T-helper 1 cell treated with Interleukin-12 subunit alpha and Interleukin-12 subunit beta and Interleukin-4 antibody, amounts not matched to agents 30 μg/mL and 1 μg/mL, for 36 hours (primary cell): Measurements from ENCODE around the gene GHRH.

Experiments
- H3K27ac Mint-ChIP-seq: one replicate; pipeline ENCODE4 v1.8.0; 2021; ENCODE audit warnings: mild to moderate bottlenecking, mixed read lengths
- H3K27me3 Mint-ChIP-seq: one replicate; pipeline ENCODE4 v1.8.0; 2021; ENCODE audit warnings: low read depth, mixed read lengths
- H3K36me3 Mint-ChIP-seq: one replicate; pipeline ENCODE4 v1.8.0; 2021; ENCODE audit warnings: low read depth, mixed read lengths
- H3K4me1 Mint-ChIP-seq: one replicate; pipeline ENCODE4 v1.8.0; 2021; ENCODE audit warnings: low read depth, mixed read lengths
- H3K4me3 Mint-ChIP-seq: one replicate; pipeline ENCODE4 v1.8.0; 2021; ENCODE audit warnings: mild to moderate bottlenecking, moderate library complexity, mixed read lengths
- H3K9me3 Mint-ChIP-seq: one replicate; pipeline ENCODE4 v1.8.0; 2021; ENCODE audit warnings: mixed read lengths

GHRH gene, protein sequence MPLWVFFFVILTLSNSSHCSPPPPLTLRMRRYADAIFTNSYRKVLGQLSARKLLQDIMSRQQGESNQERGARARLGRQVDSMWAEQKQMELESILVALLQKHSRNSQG

DNA sequence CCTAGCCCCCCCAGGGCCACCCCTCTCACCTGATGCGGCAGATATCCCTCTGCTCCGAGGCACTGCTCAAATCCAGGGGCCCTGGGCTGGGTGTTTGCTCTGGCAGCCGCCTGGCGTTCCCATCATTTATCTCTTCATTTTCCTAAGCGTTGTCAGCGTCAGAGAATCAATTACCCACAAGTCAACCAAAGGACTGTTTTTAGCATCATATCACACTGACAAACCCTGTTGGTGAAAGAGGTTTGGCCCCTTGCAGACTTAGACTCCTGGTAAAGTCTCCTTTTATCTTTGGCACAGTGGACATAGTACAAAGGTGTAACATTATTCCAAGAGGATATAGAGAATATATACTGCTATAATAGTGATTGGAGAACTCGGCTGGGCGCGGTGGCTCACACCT, at the start of gene GHRH:
Gene GHRH (minus strand): TSS at position 101 of the 400 bp plus-strand sequence. CDS start 4,925 bp downstream, outside the sequence.
- H3K4me1 Mint-ChIP-seq: no peaks in the 10 kb centered on the region
- no peak within 1 kb of the TSS for H3K4me3 Mint-ChIP-seq
- no peaks in the 10 kb centered on the region for H3K9me3 Mint-ChIP-seq
- H3K36me3 Mint-ChIP-seq: no peaks in the 10 kb centered on the region
- no peak within 1 kb of the TSS for H3K27ac Mint-ChIP-seq
- H3K27me3 Mint-ChIP-seq: no peaks in the 10 kb centered on the region

DNA sequence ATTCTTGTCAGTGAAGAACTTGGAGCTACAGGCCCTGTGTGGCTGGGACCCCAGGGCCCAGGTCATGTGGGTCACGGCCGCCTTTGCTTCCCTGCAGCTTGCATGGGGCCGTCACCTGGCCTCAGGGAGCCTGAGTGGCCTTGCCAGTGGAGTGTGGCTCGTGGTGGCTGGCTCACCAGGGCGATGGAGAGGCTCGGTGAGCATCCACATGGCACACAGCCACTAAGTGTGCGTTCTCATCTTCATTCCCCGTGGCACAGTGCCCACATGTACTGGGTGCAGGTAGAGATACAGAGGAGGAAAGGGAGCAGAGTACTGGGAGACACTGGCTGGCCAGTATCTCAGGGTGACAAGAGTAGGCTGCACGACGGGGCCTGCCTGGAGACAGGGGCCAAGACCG, 49.3 kb upstream of the GHRH start:
- Mint-ChIP-seq H3K4me3 (no peak overlapping the region), H3K4me1 (peaks cover 23% of the 10 kb centered on the region), H3K27ac (no peak overlapping the region), H3K9me3 (no peaks in the 10 kb centered on the region), H3K27me3 (no peaks in the 10 kb centered on the region), H3K36me3 (peaks cover 10% of the 10 kb centered on the region)

DNA sequence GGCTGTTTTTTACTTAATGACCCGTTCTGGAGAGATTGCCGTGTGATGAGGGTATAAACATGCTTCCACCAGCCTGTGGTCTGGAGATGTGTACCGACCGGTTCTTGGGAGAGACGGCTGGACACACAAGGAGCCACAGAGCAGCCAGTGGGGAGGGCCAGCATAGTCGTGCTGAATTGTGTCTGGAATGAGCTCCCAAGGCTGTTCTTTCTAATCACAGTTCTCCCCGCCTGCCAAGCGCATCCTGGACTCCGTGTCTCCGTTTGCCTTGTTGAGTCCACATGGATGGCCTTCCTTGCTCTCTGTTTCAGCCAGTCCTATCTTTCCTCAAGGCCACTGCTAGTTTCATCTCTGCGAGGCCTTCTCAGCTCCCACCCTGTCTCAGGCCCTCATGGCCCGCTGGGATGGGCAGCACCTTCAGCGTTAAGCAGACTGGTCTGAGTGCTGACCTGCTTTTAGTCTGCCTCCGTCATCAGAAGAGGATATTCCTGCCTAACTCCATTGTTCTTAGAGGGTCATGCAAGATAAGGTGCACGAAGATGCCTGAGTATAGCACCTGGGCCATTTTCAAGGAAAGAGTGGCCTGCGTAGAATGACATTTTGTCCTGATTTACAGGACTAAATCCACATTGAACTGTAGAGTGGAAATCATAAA, 48.4 kb upstream of the GHRH start:
- Mint-ChIP-seq H3K4me1 (peaks cover 16% of the 10 kb centered on the region), H3K27me3 (no peaks in the 10 kb centered on the region), H3K9me3 (no peaks in the 10 kb centered on the region), H3K27ac (no peak overlapping the region), H3K4me3 (no peak overlapping the region), H3K36me3 (peaks cover 10% of the 10 kb centered on the region)

DNA sequence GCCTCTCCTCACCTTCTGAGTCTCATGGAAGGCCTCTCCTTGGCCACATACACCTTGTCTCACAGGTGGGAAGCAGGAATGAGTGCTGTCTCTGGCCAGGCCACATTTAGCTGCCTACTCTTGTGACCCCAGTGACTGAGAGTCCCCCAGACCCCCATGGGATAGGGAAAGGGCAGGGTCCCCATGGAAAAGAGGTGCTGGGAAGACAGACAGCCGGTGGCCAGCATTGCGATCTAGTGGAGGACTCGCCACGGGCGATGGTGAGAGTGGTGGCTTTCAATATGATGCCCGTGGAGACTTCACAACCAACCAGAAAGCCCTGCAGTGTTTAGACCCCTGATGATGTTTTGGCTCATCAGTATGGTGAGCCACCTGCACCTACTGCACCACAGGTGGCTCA, 47.7 kb upstream of the GHRH start:
- peaks cover 16% of the 10 kb centered on the region for H3K4me1 Mint-ChIP-seq
- H3K27me3 Mint-ChIP-seq: no peaks in the 10 kb centered on the region
- no peak overlapping the region for H3K4me3 Mint-ChIP-seq
- peak overlapping the region; percentile 52 for H3K27ac Mint-ChIP-seq
- H3K36me3 Mint-ChIP-seq: peaks cover 9% of the 10 kb centered on the region
- H3K9me3 Mint-ChIP-seq: no peaks in the 10 kb centered on the region

DNA sequence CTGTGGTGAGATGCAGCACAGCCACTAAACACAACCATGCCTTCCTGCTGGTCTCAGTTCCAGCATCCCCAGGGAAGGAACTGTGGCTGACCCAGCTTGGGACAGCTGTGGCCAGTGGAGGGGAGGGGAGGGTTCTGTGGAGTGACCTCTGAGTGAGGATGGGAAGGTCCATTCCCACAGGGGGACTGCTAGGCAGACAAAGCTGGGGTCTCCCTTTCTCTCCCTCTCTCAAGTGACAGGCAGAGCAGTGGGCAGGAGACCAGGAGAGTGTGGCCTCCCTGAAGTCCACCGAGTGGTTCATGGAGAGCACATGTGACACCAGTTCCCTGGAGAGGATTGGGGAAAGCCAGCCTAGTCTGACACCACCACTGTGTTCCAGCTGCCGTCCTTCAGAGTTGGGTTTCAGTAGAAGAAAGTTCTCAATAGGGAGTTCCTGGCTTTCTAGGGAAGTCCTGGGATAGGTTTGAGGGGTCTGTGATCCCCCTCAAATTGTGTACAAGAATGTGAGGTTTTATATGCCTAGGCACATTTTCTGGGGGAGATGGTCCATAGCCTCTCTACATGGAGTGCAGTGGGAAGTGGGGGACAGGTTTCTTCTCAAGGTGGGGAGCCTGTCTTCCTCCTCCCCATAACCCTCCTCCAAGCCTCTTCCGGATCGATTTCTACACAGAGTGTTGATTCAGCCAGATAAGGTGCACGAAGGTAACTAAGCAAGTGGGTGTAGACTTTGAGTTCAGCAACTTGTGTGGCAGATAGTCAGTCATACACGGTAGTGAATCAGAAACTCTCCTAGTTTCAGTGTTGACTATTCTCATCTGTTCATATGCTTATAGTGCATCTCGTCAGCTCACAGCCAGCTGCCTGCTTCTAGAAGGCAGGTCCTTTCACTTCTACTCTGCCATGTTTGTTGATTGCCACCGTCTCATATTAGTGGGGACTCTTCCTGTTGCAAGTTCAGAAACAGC, 46.8 kb upstream of the GHRH start:
- Mint-ChIP-seq H3K27ac (peak overlapping the region; percentile 52), H3K27me3 (no peaks in the 10 kb centered on the region), H3K36me3 (peaks cover 9% of the 10 kb centered on the region), H3K9me3 (no peaks in the 10 kb centered on the region), H3K4me1 (peaks cover 10% of the 10 kb centered on the region), H3K4me3 (no peak overlapping the region)

DNA sequence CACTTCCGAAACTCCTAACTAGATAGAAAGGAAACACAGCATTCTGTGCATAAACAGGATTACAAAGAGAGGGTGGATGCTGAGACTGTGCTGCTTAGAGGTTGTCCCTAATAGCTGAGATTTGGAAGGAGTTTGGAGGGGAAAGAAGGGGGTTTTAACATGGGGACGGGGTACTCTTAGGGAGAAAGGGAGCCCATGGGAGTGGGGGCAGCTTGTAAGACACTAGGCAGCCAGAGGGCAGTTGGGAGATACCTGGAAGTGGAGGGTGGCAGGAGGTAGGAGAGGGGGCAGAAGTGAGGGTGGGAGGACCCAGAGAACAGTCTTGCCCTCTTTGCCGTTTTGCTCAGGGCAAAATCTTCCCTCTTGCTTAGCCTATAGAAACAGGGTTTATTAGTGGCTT, 44.2 kb upstream of the GHRH start:
- H3K27me3 Mint-ChIP-seq: no peaks in the 10 kb centered on the region
- no peak overlapping the region for H3K27ac Mint-ChIP-seq
- no peak overlapping the region for H3K4me3 Mint-ChIP-seq
- H3K4me1 Mint-ChIP-seq: peaks cover 7% of the 10 kb centered on the region
- no peaks in the 10 kb centered on the region for H3K9me3 Mint-ChIP-seq
- H3K36me3 Mint-ChIP-seq: peaks cover 20% of the 10 kb centered on the region

DNA sequence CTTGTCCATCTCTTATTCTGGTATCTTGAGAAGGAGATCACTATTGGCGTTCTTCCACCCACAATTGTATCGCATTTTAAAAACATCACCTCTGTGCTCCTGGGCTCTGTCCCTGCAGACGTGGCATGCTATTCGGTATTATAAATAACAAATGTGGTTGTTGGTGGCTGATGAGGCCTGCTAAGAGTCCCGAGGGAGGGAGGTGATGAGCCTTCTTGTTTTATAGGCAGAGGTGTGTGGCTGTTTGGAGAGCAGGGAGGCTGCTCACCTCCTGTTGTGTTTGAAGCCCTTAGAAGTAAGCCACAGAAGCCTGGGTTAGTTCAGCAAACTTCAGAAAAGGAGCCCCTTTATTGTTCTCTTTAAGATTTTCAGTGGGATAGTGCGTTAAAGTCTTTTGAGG, 43.5 kb upstream of the GHRH start:
- Mint-ChIP-seq H3K27ac (no peak overlapping the region), H3K9me3 (no peaks in the 10 kb centered on the region), H3K4me3 (no peak overlapping the region), H3K36me3 (peaks cover 26% of the 10 kb centered on the region), H3K27me3 (no peaks in the 10 kb centered on the region), H3K4me1 (peaks cover 7% of the 10 kb centered on the region)

DNA sequence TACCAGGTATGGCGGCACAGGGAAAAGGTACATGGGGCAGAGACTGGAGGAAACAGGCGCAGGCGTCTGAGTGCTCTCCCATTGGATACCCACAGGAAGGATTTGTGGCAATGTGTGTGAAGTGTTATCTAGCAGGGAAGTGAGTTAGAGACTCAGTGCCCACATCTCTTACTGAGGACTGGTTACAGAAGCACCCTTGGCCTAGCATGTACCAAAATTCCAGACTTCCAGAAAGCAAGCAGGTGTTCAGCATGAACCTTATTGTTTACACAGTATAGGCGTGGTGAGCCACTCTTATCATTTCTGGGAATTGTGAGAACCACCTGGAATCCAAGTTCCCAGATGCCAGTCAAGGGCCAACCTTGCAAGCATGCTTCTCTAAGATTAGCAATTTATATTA, 42.0 kb upstream of the GHRH start:
- no peaks in the 10 kb centered on the region for H3K9me3 Mint-ChIP-seq
- no peak overlapping the region for H3K4me3 Mint-ChIP-seq
- no peaks in the 10 kb centered on the region for H3K27me3 Mint-ChIP-seq
- no peak overlapping the region for H3K27ac Mint-ChIP-seq
- H3K36me3 Mint-ChIP-seq: peaks cover 30% of the 10 kb centered on the region
- H3K4me1 Mint-ChIP-seq: peaks cover 9% of the 10 kb centered on the region

DNA sequence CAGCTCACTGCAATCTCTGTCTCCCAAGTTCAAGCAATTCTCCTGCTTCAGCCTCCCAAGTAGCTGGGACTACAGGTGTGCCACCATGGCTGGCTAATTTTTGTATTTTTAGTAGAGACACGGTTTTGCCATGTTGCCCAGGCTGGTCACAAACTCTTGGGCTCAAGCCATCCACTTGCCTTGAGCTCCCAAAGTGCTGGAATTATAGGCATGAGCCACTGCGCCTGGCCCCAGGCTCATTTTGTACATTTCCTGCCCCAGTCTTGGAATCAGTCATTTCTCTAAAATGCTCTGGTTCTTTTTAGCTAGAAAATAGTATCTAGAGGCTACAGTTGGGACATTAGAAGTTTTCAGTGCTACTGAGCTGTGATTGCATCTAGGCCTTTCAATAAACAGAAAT, 41.4 kb upstream of the GHRH start:
- Mint-ChIP-seq H3K9me3 (no peaks in the 10 kb centered on the region), H3K36me3 (peaks cover 34% of the 10 kb centered on the region), H3K4me1 (peaks cover 11% of the 10 kb centered on the region), H3K27ac (no peak overlapping the region), H3K4me3 (no peak overlapping the region), H3K27me3 (no peaks in the 10 kb centered on the region)

DNA sequence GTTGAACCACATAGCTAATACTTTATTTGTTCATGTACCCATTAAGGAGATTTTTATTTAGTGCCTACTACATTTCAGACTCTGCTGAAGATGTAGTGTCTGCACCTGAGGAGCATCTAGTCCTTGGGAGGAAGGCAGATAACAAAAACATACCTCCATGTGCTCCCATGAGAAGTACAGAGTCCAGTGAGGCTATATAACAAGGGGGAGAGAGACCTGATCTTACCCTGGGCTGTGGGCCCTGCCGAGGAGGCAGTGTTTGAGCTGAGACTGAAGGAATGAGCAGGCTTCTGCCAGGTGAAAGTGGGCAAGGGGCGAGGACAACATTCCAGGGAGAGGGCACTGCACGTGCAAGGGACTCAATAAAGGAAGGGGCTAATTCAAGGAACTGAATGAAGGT, 39.9 kb upstream of the GHRH start:
- no peaks in the 10 kb centered on the region for H3K27me3 Mint-ChIP-seq
- H3K27ac Mint-ChIP-seq: peak overlapping the region; percentile 29
- no peak overlapping the region for H3K4me3 Mint-ChIP-seq
- peaks cover 17% of the 10 kb centered on the region for H3K4me1 Mint-ChIP-seq
- H3K36me3 Mint-ChIP-seq: peaks cover 36% of the 10 kb centered on the region
- no peaks in the 10 kb centered on the region for H3K9me3 Mint-ChIP-seq

DNA sequence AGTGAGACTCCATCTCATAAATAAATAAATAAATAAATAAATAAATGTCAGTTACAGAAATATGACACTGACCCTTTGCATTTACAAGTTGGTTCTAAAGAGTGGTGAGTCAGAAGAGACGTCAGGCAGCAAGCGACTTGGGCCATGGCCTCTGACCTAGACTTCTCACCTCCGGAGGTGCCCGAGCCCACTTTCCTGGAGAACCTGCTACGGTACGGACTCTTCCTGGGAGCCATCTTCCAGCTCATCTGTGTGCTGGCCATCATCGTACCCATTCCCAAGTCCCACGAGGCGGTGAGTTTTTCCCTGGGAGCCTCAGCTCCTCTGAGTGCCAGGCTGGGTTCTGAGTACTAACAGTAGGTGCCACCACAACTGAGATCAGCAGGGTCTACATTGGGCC, 39.5 kb upstream of the GHRH start:
- Mint-ChIP-seq H3K27ac (no peak overlapping the region), H3K36me3 (peaks cover 35% of the 10 kb centered on the region)

DNA sequence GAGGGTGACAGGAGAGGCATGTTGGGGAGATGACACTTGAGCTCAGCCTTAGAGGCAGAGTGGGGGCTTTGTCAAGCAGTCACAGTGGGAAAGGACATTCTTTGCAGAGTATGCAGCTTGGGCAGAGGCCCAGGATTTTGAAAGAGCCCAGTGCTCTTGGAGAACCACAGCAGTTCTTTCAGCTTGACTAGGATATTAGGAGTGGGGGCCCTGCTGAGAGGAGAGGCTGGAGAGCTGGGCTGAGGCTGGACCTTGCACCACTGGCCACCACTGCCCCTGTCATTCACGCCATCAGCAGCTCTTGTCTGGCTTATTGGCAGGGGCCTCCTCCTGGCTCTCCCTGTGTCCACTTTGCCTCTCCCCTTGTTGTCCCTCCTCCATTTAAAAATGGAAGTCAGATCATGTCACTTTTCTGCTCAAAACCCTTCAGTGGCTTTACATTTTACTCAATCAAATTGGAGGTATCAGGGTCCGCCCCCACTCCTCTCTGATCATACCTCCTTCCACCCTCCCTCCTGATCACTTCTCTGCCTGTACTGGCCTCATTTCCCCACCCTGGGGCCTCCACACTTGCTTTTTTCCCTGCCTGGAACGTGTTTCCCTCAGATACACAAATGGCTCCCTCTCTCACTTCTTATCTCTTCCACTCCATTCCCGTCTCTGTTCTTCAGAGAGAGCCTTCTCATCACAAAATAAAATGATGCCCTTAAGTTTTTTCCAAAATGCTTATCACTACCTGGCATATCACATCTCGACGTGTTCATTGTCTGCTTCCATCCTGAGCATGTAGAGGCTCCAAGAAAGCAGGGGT, 38.3 kb upstream of the GHRH start:
- no peak overlapping the region for H3K27ac Mint-ChIP-seq
- no peak overlapping the region for H3K4me3 Mint-ChIP-seq
- no peaks in the 10 kb centered on the region for H3K27me3 Mint-ChIP-seq
- peaks cover 24% of the 10 kb centered on the region for H3K4me1 Mint-ChIP-seq
- H3K9me3 Mint-ChIP-seq: no peaks in the 10 kb centered on the region
- peaks cover 35% of the 10 kb centered on the region for H3K36me3 Mint-ChIP-seq

More for the DNA sequence above, 39.5 kb upstream of the GHRH start:
- no peak overlapping the region for H3K4me3 Mint-ChIP-seq
- no peaks in the 10 kb centered on the region for H3K9me3 Mint-ChIP-seq
- no peaks in the 10 kb centered on the region for H3K27me3 Mint-ChIP-seq
- peaks cover 19% of the 10 kb centered on the region for H3K4me1 Mint-ChIP-seq

DNA sequence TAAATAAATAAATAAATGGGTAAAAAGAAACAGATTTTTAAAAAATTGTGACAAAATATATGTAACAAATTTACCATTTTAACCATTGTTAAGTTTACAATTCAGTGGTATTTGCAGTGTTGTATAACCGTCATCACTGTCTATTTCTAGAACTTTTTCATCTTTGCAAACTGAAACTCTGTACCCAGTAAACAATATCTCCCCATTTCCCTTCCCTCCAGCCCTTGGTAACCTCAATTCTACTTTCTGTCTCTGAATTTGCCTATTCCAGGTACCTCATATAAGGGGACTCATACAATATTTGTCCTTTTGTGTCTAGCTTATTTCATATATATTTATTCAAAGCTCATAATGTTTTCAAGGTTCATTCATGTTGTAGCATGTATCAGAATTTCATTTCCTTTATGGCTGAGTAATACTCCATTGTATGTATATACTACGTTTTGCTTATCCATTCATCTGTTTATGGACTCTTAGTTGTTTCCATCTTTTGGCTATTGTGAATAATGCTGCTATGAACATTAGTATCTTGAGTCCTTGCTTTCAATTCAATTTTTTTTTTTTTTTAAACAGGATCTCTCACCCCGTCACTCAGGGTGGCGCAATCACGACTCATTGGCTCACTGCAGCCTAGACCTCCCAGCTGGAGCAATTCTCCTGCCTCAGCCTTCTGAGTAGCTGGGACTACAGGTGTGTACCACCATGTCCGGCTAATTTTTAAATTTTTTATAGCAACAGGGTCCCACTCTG, 36.8 kb upstream of the GHRH start:
- Mint-ChIP-seq H3K36me3 (peaks cover 38% of the 10 kb centered on the region), H3K27me3 (no peaks in the 10 kb centered on the region), H3K4me3 (no peak overlapping the region), H3K4me1 (peaks cover 36% of the 10 kb centered on the region), H3K27ac (peak overlapping the region; percentile 42), H3K9me3 (no peaks in the 10 kb centered on the region)
